Progenitor cell of endocrine pancreas (in vitro differentiated cells): ENCODE data around the gene ADAP1. TPM values are rescaled to one million over a fixed set of nuclear protein-coding genes. Genes with fewer than 3 reads are reported as not detected.

Source experiments
- DNase-seq: peaks from one replicate; pipeline ENCODE4 v3.0.0; 2021; ENCODE audit warnings: low spot score; ENCODE audit not compliant: unreplicated experiment
- H3K27ac Mint-ChIP-seq: 2 replicates; pipeline ENCODE4 v1.8.0; 2021; ENCODE audit warnings: mild to moderate bottlenecking, moderate library complexity, mixed read lengths
- H3K27me3 Mint-ChIP-seq: 2 replicates; pipeline ENCODE4 v1.8.0; 2021; ENCODE audit warnings: mixed read lengths
- H3K36me3 Mint-ChIP-seq: 2 replicates; pipeline ENCODE4 v1.8.0; 2022; ENCODE audit warnings: mixed read lengths; ENCODE audit not compliant: insufficient read depth
- H3K4me1 Mint-ChIP-seq: 2 replicates; pipeline ENCODE4 v1.8.0; 2021; ENCODE audit warnings: low read depth, mixed read lengths
- H3K4me3 Mint-ChIP-seq: 2 replicates; pipeline ENCODE4 v1.8.0; 2021; ENCODE audit warnings: low read depth, mild to moderate bottlenecking, moderate library complexity, mixed read lengths
- H3K9me3 Mint-ChIP-seq: 2 replicates; pipeline ENCODE4 v1.8.0; 2021; ENCODE audit warnings: low read depth, mixed read lengths
- CTCF ChIP-seq: fragments of 200-600 bp; sonication (generic); IDR thresholded peaks from one replicate; pipeline ENCODE4 v1.5.0; 2021; ENCODE audit warnings: antibody characterized with exemption, mild to moderate bottlenecking; ENCODE audit not compliant: unreplicated experiment
- total RNA-seq: library from RNA; stranded (reverse); gene quantifications from 2 replicates; pipeline ENCODE4 v1.2.1, GENCODE V29; 2021

Gene ADAP1
- total RNA-seq, 1 donor from 2014 or later: 10.3 TPM

DNA sequence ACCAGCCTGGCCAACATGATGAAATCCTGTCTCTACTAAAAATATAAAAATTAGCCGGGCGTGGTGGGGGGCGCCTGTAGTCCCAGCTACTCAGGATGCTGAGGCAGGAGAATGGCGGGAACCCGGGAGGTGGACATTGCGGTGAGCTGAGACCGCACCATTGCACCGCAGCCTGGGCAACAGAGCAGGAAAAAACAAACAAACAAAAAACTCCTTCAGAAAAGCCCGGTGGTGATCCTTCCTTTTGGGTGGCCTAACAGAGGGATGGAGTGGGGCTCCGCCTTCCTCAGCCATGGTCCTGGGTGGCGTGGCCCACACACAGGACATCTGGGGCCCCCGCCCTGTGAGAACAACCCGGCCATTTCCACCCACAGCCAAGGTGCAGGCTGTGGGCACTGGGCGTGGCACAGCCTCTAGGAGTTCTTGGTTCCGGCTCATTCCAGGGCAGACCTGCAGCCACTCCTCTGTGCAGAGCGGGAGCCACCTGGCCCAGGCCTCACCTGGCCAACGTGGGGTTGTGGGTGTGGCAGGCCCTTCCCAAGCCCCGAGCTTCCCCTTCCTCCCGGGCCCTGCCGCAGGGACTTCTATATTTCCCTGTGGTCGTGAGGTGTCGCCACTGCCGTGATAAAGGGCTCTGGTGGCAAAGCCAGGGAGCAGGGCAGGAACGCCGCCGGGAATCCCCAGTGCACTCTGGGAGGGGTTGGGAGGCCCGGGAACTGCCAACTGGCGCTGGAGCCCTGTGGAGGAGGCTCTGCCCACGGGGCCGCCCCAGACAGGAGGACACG lies 40.6 kb downstream of the ADAP1 start:
- no peak for TF ChIP-seq CTCF
- peaks cover 9% of the 10 kb centered on the region for H3K27me3 Mint-ChIP-seq

GRCh38 chr7:911791-912480 lies 42.5 kb downstream of the ADAP1 start:
- H3K4me3 Mint-ChIP-seq: no peak overlapping the region
- no peaks in the 10 kb centered on the region for H3K36me3 Mint-ChIP-seq
- no peak for TF ChIP-seq CTCF
- no peaks in the 10 kb centered on the region for H3K4me1 Mint-ChIP-seq
- DNase-seq: no peak
- H3K27me3 Mint-ChIP-seq: peaks cover 9% of the 10 kb centered on the region
- H3K9me3 Mint-ChIP-seq: no peaks in the 10 kb centered on the region
- H3K27ac Mint-ChIP-seq: no peak overlapping the region

More for the DNA sequence above, 40.6 kb downstream of the ADAP1 start:
- Mint-ChIP-seq H3K27ac (no peak overlapping the region), H3K36me3 (no peaks in the 10 kb centered on the region), H3K4me1 (no peaks in the 10 kb centered on the region), H3K9me3 (no peaks in the 10 kb centered on the region), H3K4me3 (no peak overlapping the region)
- DNase-seq: no peak

DNA sequence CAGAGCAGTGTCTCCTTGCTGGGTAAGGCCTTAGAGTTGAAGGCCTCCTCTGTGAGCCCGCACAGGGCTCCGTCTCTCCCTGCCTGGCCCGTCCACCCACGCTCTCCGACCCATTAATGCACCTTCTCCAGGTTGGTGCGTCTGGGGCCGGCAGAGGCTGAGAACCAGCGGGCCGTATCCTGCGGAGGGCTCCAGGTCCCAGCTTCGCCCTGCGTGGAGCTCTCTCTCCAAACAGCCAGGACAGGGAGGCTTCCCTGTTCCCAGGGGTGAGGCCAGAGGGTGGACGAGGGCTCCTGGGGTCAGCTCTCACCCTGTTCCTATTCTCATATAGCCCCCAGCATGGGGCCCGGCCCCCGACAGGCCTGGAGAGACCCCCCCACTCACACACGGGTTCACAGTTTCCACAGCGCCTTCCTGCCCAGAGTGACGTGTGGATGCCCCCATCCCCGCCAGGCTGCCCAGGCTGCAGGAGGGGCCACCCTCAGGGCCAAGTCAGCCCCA lies 43.5 kb downstream of the ADAP1 start:
- no peak overlapping the region for H3K4me3 Mint-ChIP-seq
- no peaks in the 10 kb centered on the region for H3K36me3 Mint-ChIP-seq
- TF ChIP-seq CTCF: no peak
- no peak overlapping the region for H3K27ac Mint-ChIP-seq
- DNase-seq: no peak
- H3K9me3 Mint-ChIP-seq: no peaks in the 10 kb centered on the region
- no peaks in the 10 kb centered on the region for H3K4me1 Mint-ChIP-seq
- H3K27me3 Mint-ChIP-seq: peaks cover 9% of the 10 kb centered on the region

DNA sequence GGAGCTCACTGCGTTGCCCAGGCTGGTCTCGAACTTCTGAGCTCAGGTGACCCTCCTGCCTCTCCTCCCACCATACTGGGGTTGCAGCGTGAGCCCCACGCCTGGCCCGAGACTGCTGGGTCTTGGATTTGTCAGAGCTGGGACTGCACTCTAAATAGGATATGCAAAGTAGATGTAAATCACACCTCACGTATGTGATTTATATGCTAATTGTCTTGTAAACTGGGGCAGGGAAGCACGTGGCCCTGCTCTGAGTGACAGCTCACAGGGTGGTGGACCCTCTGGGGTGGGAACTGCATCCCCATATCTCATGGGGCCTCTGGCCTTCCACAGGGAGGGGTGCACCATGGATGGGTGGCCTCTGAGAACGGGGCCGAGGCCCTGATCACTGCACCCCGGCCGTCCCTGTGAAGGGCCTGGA lies 44.0 kb downstream of the ADAP1 start:
- H3K9me3 Mint-ChIP-seq: no peaks in the 10 kb centered on the region
- TF ChIP-seq CTCF: no peak
- no peak for DNase-seq
- no peaks in the 10 kb centered on the region for H3K36me3 Mint-ChIP-seq
- H3K27me3 Mint-ChIP-seq: peaks cover 11% of the 10 kb centered on the region
- H3K4me3 Mint-ChIP-seq: peak overlapping the region; percentile 19
- H3K27ac Mint-ChIP-seq: no peak overlapping the region
- no peaks in the 10 kb centered on the region for H3K4me1 Mint-ChIP-seq
